Natural killer cell (primary cell): Measurements from ENCODE around the gene NCKAP1. TPM values are rescaled to one million over a fixed set of nuclear protein-coding genes. Genes with fewer than 3 reads are reported as not detected.

ENCODE experiments used
- ATAC-seq, 3 donors: fragments of 150-1000 bp in 2 of 3; fragments of 200-7000 bp in 1 of 3; cut with Tn5 transposase; 1 replicate in 1 of 3; 2 replicates in 2 of 3; pipeline ENCODE4 v1.10.0; 2021; ENCODE audit warnings: mild to moderate bottlenecking in 2 of 3, moderate library complexity in 2 of 3
- DNase-seq, 2 donors: peaks; one replicate each; pipeline versions ENCODE4 v3.0.0 to v3.0.0-alpha.2; 2013 to 2021; ENCODE audit warnings: mixed read lengths in 1 of 2
- H3K27ac ChIP-seq: one replicate; pipeline ENCODE4 v1.5.1; 2013; ENCODE audit warnings: mild to moderate bottlenecking, low read length
- H3K27me3 ChIP-seq: one replicate; pipeline ENCODE4 v1.6.1; 2013; ENCODE audit warnings: low read length; ENCODE audit not compliant: control insufficient read depth, insufficient read depth
- H3K36me3 ChIP-seq: one replicate; pipeline ENCODE4 v1.6.1; 2013; ENCODE audit warnings: low read length; ENCODE audit not compliant: control insufficient read depth, insufficient read depth
- H3K4me1 ChIP-seq: one replicate; pipeline ENCODE4 v1.6.1; 2013; ENCODE audit warnings: low read length; ENCODE audit not compliant: control insufficient read depth, insufficient read depth
- H3K4me3 ChIP-seq: one replicate; pipeline ENCODE4 v1.5.1; 2013; ENCODE audit warnings: low read length
- H3K9me3 ChIP-seq: one replicate; pipeline ENCODE4 v1.6.1; 2013; ENCODE audit warnings: low read length; ENCODE audit not compliant: control insufficient read depth, insufficient read depth
- H3K27ac Mint-ChIP-seq, 2 donors: one replicate each; pipeline ENCODE4 v1.8.0; 2022; ENCODE audit warnings: mild to moderate bottlenecking in 2 of 2, mixed read lengths in 2 of 2, moderate library complexity in 1 of 2
- H3K27me3 Mint-ChIP-seq, 2 donors: one replicate each; pipeline ENCODE4 v1.8.0; 2022; ENCODE audit warnings: low read depth in 2 of 2, mixed read lengths in 2 of 2
- H3K36me3 Mint-ChIP-seq: one replicate; pipeline ENCODE4 v1.8.0; 2022; ENCODE audit warnings: mixed read lengths
- H3K4me1 Mint-ChIP-seq, 2 donors: one replicate each; pipeline ENCODE4 v1.8.0; 2022; ENCODE audit warnings: mixed read lengths in 2 of 2
- H3K4me3 Mint-ChIP-seq: one replicate; pipeline ENCODE4 v1.8.0; 2022; ENCODE audit warnings: mild to moderate bottlenecking, moderate library complexity, mixed read lengths
- H3K9me3 Mint-ChIP-seq, 2 donors: one replicate each; pipeline ENCODE4 v1.8.0; 2022; ENCODE audit warnings: mixed read lengths in 2 of 2
- CTCF ChIP-seq: fragments of 200-600 bp; IDR thresholded peaks from one replicate; pipeline ENCODE4 v1.8.0; 2022; ENCODE audit warnings: antibody characterized with exemption
- WGBS: methylation state at CpG from one replicate; pipeline ENCODE4 v1.1.7; 2013; ENCODE audit warnings: missing lambda C conversion rate; ENCODE audit not compliant: insufficient coverage; 5-methylcytosine and 5-hydroxymethylcytosine counted together
- intact Hi-C: fragments of 100-400 bp; cut with micrococcal nuclease; formaldehyde crosslinking; loops from one replicate; pipeline ENCODE4 v1.14.2; 2022
- total RNA-seq, 4 donors: library from RNA; stranded (reverse); fragments of 120-200 nt in 1 of 4; gene quantifications; one replicate each; pipeline versions ENCODE4 v1.2.3 to v1.2.4, GENCODE V29; 2013 to 2022

NCKAP1 gene
- total RNA-seq, 3 donors from 2014 or later (not counting 1 experiment from before 2014, with no cell fraction given): 8.4 to 12.3 (median 10.4) TPM

GRCh38 chr2:183078464-183079138, 40.3 kb upstream of the NCKAP1 start, which contains the start of gene DUSP19:
Gene DUSP19, plus strand, starts transcription at chr2:183078747. Its CDS starts 187 bp downstream, at chr2:183078934.
- Mint-ChIP-seq H3K27ac (peak within 1 kb of the TSS; percentile 75 to 83), H3K27me3 (no peaks in the 10 kb centered on the region), H3K4me3 (peak within 1 kb of the TSS; percentile 96), H3K36me3 (no peaks in the 10 kb centered on the region), H3K9me3 (no peaks in the 10 kb centered on the region), H3K4me1 (peaks cover 14 to 15% of the 10 kb centered on the region in 2 donors)
- Histone ChIP-seq H3K36me3 (no peaks in the 10 kb centered on the region), H3K9me3 (no peaks in the 10 kb centered on the region), H3K4me3 (peak within 1 kb of the TSS; percentile 70), H3K4me1 (peaks cover 5% of the 10 kb centered on the region), H3K27ac (no peak within 1 kb of the TSS), H3K27me3 (peaks cover 4% of the 10 kb centered on the region)
- DNase-seq: peak; percentile 78 to 89
- intact Hi-C loops: loop anchor here (1.0 kb wide), 1 partner anchor 46 kb away; the partner anchor contains the start of gene NUP35
- 1% methylated on average over 20 of the region's 20 CpGs for WGBS
- TF ChIP-seq CTCF: no peak
- ATAC-seq: peak; percentile 75 to 89 (median 84)

- 0% methylated on average over 6 of the region's 8 CpGs for WGBS
These were observed 39.9 kb upstream of the NCKAP1 start for GRCh38 chr2:183078163-183078463.

GRCh38 chr2:183072177-183072576, 33.9 kb upstream of the NCKAP1 start:
- Histone ChIP-seq H3K36me3 (no peaks in the 10 kb centered on the region), H3K4me3 (no peak overlapping the region), H3K27me3 (no peaks in the 10 kb centered on the region), H3K27ac (no peak overlapping the region), H3K9me3 (no peaks in the 10 kb centered on the region), H3K4me1 (no peaks in the 10 kb centered on the region)
- Mint-ChIP-seq H3K9me3 (no peaks in the 10 kb centered on the region), H3K4me3 (no peak overlapping the region), H3K27me3 (peaks cover 8% of the 10 kb centered on the region in 2 donors), H3K36me3 (no peaks in the 10 kb centered on the region), H3K27ac (no peak overlapping the region), H3K4me1 (no peaks in the 10 kb centered on the region)
- no peak for TF ChIP-seq CTCF
- intact Hi-C loops: no loop called here
- ATAC-seq (no peak), DNase-seq (no peak)
- 85% methylated on average over 6 of the region's 7 CpGs for WGBS

More at GRCh38 chr2:183078163-183078463, 39.9 kb upstream of the NCKAP1 start:
- no peak overlapping the region for H3K27ac ChIP-seq
- peaks cover 5% of the 10 kb centered on the region for H3K4me1 ChIP-seq
- peak overlapping the region; percentile 96 for H3K4me3 Mint-ChIP-seq
- ATAC-seq: peak; percentile 42 to 59 (median 42)
- peak overlapping the region; percentile 70 for H3K4me3 ChIP-seq
- no peaks in the 10 kb centered on the region for H3K36me3 Mint-ChIP-seq
- H3K4me1 Mint-ChIP-seq: peaks cover 14 to 15% of the 10 kb centered on the region in 2 donors
- TF ChIP-seq CTCF: no peak
- H3K27ac Mint-ChIP-seq: peak overlapping the region; percentile 75 to 83
- H3K36me3 ChIP-seq: no peaks in the 10 kb centered on the region
- no peaks in the 10 kb centered on the region for H3K27me3 Mint-ChIP-seq
- no peaks in the 10 kb centered on the region for H3K9me3 ChIP-seq
- DNase-seq: no peak
- intact Hi-C loops: loop anchor here (1.0 kb wide), 1 partner anchor 46 kb away; the partner anchor contains the start of gene NUP35
- no peaks in the 10 kb centered on the region for H3K9me3 Mint-ChIP-seq
- H3K27me3 ChIP-seq: peaks cover 4% of the 10 kb centered on the region
